Measurements from ENCODE around the gene RNPEPL1.

DNA sequence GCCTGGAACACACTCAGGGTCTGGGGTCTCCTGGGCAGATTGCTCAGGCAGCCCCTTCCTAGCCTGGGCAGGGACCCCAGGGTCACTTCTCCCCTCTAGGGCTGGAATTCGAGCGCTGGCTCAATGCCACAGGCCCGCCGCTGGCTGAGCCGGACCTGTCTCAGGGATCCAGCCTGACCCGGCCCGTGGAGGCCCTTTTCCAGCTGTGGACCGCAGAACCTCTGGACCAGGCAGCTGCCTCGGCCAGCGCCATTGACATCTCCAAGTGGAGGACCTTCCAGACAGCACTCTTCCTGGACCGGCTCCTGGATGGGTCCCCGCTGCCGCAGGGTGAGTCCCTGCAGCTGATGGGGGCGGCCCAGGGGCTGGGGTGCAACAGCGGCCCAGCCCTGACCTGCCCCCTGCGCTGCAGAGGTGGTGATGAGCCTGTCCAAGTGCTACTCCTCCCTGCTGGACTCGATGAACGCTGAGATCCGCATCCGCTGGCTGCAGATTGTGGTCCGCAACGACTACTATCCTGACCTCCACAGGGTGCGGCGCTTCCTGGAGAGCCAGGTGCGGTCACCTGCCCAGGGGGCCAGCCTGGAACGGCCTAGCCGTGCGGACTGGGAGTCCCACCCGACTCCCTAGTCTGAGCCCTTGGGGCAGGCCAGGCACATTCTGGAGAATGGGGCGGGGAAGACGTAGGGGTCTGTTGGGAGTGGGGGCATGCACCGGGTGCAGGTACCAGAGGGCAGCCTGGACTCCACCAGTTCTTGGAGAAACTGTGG, 8.3 kb downstream of the RNPEPL1 start:
- no peak for TF ChIP-seq POLR2A (IDR thresholded peaks at IDR 0.05; ENCODE audit: extremely low read depth, insufficient read length)
- TF ChIP-seq, protein P1, sequence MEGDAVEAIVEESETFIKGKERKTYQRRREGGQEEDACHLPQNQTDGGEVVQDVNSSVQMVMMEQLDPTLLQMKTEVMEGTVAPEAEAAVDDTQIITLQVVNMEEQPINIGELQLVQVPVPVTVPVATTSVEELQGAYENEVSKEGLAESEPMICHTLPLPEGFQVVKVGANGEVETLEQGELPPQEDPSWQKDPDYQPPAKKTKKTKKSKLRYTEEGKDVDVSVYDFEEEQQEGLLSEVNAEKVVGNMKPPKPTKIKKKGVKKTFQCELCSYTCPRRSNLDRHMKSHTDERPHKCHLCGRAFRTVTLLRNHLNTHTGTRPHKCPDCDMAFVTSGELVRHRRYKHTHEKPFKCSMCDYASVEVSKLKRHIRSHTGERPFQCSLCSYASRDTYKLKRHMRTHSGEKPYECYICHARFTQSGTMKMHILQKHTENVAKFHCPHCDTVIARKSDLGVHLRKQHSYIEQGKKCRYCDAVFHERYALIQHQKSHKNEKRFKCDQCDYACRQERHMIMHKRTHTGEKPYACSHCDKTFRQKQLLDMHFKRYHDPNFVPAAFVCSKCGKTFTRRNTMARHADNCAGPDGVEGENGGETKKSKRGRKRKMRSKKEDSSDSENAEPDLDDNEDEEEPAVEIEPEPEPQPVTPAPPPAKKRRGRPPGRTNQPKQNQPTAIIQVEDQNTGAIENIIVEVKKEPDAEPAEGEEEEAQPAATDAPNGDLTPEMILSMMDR (IDR thresholded peaks at IDR 0.05; ENCODE audit: low read depth, low read length), result no peak

Data from NB4 (cell line).